ENCODE measurements around the gene RAB31. TPM values are rescaled to one million over a fixed set of nuclear protein-coding genes. Genes with fewer than 3 reads are reported as not detected.
"Not testable (repeated sequence)": the region's sequence is repeated elsewhere in the genome, so short reads cannot be mapped to it uniquely, and the experiment has no call there.

RAB31 gene
- total RNA-seq, 1 experiment from 2014 or later = 48.0 TPM

- DNase-seq (ENCODE audit: low spot score) = no peak
Observed at GRCh38 chr18:9839211-9839610, 131.1 kb downstream of the RAB31 start.

- DNase-seq (ENCODE audit: low spot score) = no peak
Observed at GRCh38 chr18:9839853-9840252, 131.8 kb downstream of the RAB31 start.

GRCh38 chr18:9841752-9842151 lies 133.7 kb downstream of the RAB31 start:
- DNase-seq (ENCODE audit: low spot score) = no peak

GRCh38 chr18:9842448-9842847 lies 134.3 kb downstream of the RAB31 start:
- DNase-seq (ENCODE audit: low spot score) = no peak

- no peak for DNase-seq (ENCODE audit: low spot score)
Observed at GRCh38 chr18:9845256-9845655, 137.2 kb downstream of the RAB31 start.

- no peak for DNase-seq (ENCODE audit: low spot score)
Observed at GRCh38 chr18:9846162-9846925, 138.2 kb downstream of the RAB31 start.

- DNase-seq (ENCODE audit: low spot score) = no peak
Observed at GRCh38 chr18:9848170-9848879, 140.2 kb downstream of the RAB31 start.

GRCh38 chr18:9849407-9850283 lies 141.5 kb downstream of the RAB31 start:
- DNase-seq (ENCODE audit: low spot score) = peak; percentile 75

GRCh38 chr18:9850309-9850708 lies 142.2 kb downstream of the RAB31 start:
- no peak for DNase-seq (ENCODE audit: low spot score)

GRCh38 chr18:9851511-9851910 lies 143.4 kb downstream of the RAB31 start:
- no peak for DNase-seq (ENCODE audit: low spot score)

GRCh38 chr18:9852266-9853081 lies 144.4 kb downstream of the RAB31 start:
- no peak for DNase-seq (ENCODE audit: low spot score)

- no peak for DNase-seq (ENCODE audit: low spot score)
Observed at GRCh38 chr18:9854801-9855676, 146.9 kb downstream of the RAB31 start.

GRCh38 chr18:9855681-9856080 lies 147.6 kb downstream of the RAB31 start:
- no peak for DNase-seq (ENCODE audit: low spot score)

GRCh38 chr18:9856092-9856491 lies 148.0 kb downstream of the RAB31 start:
- DNase-seq (ENCODE audit: low spot score) = no peak

GRCh38 chr18:9857479-9857998 lies 149.4 kb downstream of the RAB31 start:
- DNase-seq (ENCODE audit: low spot score) = not testable (repeated sequence)

- no peak for DNase-seq (ENCODE audit: low spot score)
Observed at GRCh38 chr18:9858642-9859041, 150.5 kb downstream of the RAB31 start.

- DNase-seq (ENCODE audit: low spot score) = no peak
Observed at GRCh38 chr18:9859232-9859631, 151.1 kb downstream of the RAB31 start.

- no peak for DNase-seq (ENCODE audit: low spot score)
Observed at GRCh38 chr18:9860682-9861081, 152.6 kb downstream of the RAB31 start.

GRCh38 chr18:9861157-9861556 lies 153.1 kb downstream of the RAB31 start:
- no peak for DNase-seq (ENCODE audit: low spot score)

- DNase-seq (ENCODE audit: low spot score) = no peak
Observed at GRCh38 chr18:9861933-9862332, 153.8 kb downstream of the RAB31 start.

Data from H4 (cell line).